Activated naive CD8-positive, alpha-beta T cell treated with anti-CD3 and anti-CD28 coated beads for 36 hours (primary cell): Measurements from ENCODE around the gene SLC25A4. TPM values are rescaled to one million over a fixed set of nuclear protein-coding genes. Genes with fewer than 3 reads are reported as not detected.
A peak's percentile ranks its signal among the peaks of the same experiment; 100 is the strongest.
"Not testable (repeated sequence)": the region's sequence is repeated elsewhere in the genome, so short reads cannot be mapped to it uniquely, and the experiment has no call there.

Source experiments
- DNase-seq: peaks from one replicate; pipeline ENCODE4 v3.0.0; 2021
- H3K27ac Mint-ChIP-seq: one replicate; pipeline ENCODE4 v1.8.0; 2022; ENCODE audit warnings: mild to moderate bottlenecking, moderate library complexity, mixed read lengths
- H3K27me3 Mint-ChIP-seq: one replicate; pipeline ENCODE4 v1.8.0; 2022; ENCODE audit warnings: mild to moderate bottlenecking, mixed read lengths
- H3K36me3 Mint-ChIP-seq: one replicate; pipeline ENCODE4 v1.8.0; 2021; ENCODE audit warnings: mild to moderate bottlenecking, mixed read lengths
- H3K4me1 Mint-ChIP-seq: one replicate; pipeline ENCODE4 v1.8.0; 2021; ENCODE audit warnings: mixed read lengths
- H3K4me3 Mint-ChIP-seq: one replicate; pipeline ENCODE4 v1.8.0; 2022; ENCODE audit warnings: mild to moderate bottlenecking, moderate library complexity, mixed read lengths
- H3K9me3 Mint-ChIP-seq: one replicate; pipeline ENCODE4 v1.8.0; 2022; ENCODE audit warnings: mixed read lengths
- total RNA-seq, 2 experiments: library from RNA; stranded (reverse); gene quantifications; one replicate each; pipeline ENCODE4 v1.2.3, GENCODE V29; 2021

SLC25A4 gene
- total RNA-seq, 2 experiments from 2014 or later, result 7.6 to 7.8 TPM

DNA sequence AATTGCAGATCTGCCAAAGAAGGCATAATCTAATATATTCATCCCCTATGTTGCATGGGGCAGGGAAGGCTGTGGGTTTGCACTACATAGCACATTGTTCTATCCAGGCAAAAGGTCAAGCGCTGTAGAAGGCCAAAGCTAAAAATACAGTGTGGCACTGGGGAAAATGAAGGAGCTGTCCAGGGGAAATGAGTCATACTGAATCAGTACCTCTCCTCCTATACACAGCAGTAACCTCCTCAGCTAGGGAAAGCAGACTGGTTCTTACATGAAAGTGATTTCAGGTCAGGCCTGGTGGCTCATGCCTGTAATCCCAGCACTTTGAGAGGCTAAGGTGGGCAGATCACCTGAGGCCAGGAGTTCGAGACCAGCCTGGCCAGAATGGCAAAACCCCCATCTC, 31.0 kb upstream of the SLC25A4 start:
- Mint-ChIP-seq H3K27me3 (peaks cover 27% of the 10 kb centered on the region), H3K4me1 (peaks cover 5% of the 10 kb centered on the region), H3K36me3 (no peaks in the 10 kb centered on the region), H3K27ac (no peak overlapping the region), H3K9me3 (no peaks in the 10 kb centered on the region), H3K4me3 (no peak overlapping the region)
- DNase-seq, result no peak

- peaks cover 5% of the 10 kb centered on the region for H3K4me1 Mint-ChIP-seq
- no peaks in the 10 kb centered on the region for H3K9me3 Mint-ChIP-seq
- no peak overlapping the region for H3K27ac Mint-ChIP-seq
- no peak for DNase-seq
- peaks cover 24% of the 10 kb centered on the region for H3K27me3 Mint-ChIP-seq
- H3K4me3 Mint-ChIP-seq, result no peak overlapping the region
- H3K36me3 Mint-ChIP-seq, result no peaks in the 10 kb centered on the region
Measured at GRCh38 chr4:185113340-185113739, 29.7 kb upstream of the SLC25A4 start.

DNA sequence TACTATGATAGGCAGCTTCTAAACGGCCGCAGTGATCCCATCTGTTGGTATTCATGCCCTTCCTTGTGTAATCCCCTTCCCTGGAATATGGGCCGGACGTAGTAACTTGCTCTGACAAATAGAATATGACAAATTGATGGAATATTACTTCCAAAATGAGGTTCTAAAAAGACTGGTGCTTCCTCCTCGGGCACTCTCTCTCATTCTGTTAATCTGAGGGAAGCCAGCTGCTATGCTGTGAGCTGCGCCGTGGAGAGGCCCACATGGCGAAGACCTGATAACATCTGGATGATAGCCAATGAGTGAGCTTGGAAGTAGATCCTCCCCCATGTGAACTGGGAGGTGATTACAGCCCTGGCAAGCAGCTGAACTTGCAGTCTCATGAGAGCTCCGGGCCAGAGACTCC, 27.2 kb upstream of the SLC25A4 start:
- H3K9me3 Mint-ChIP-seq, result no peaks in the 10 kb centered on the region
- H3K36me3 Mint-ChIP-seq, result no peaks in the 10 kb centered on the region
- no peak overlapping the region for H3K4me3 Mint-ChIP-seq
- H3K27ac Mint-ChIP-seq, result no peak overlapping the region
- DNase-seq, result no peak
- H3K4me1 Mint-ChIP-seq, result peaks cover 5% of the 10 kb centered on the region
- peaks cover 25% of the 10 kb centered on the region for H3K27me3 Mint-ChIP-seq

GRCh38 chr4:185117300-185117934, 25.6 kb upstream of the SLC25A4 start:
- DNase-seq, result no peak
- Mint-ChIP-seq H3K27ac (no peak overlapping the region), H3K27me3 (peaks cover 22% of the 10 kb centered on the region), H3K36me3 (no peaks in the 10 kb centered on the region), H3K4me1 (no peaks in the 10 kb centered on the region), H3K9me3 (no peaks in the 10 kb centered on the region), H3K4me3 (no peak overlapping the region)

- no peaks in the 10 kb centered on the region for H3K36me3 Mint-ChIP-seq
- no peak for DNase-seq
- no peaks in the 10 kb centered on the region for H3K9me3 Mint-ChIP-seq
- H3K4me1 Mint-ChIP-seq, result no peaks in the 10 kb centered on the region
- H3K27ac Mint-ChIP-seq, result no peak overlapping the region
- peaks cover 24% of the 10 kb centered on the region for H3K27me3 Mint-ChIP-seq
- no peak overlapping the region for H3K4me3 Mint-ChIP-seq
Measured at GRCh38 chr4:185118876-185119275, 24.2 kb upstream of the SLC25A4 start.

- not testable (repeated sequence) for H3K27ac Mint-ChIP-seq, H3K9me3 Mint-ChIP-seq, H3K4me1 Mint-ChIP-seq, H3K4me3 Mint-ChIP-seq, DNase-seq, H3K36me3 Mint-ChIP-seq
- H3K27me3 Mint-ChIP-seq, result peaks cover 21% of the 10 kb centered on the region
Measured at GRCh38 chr4:185119467-185119866, 23.6 kb upstream of the SLC25A4 start.

DNA sequence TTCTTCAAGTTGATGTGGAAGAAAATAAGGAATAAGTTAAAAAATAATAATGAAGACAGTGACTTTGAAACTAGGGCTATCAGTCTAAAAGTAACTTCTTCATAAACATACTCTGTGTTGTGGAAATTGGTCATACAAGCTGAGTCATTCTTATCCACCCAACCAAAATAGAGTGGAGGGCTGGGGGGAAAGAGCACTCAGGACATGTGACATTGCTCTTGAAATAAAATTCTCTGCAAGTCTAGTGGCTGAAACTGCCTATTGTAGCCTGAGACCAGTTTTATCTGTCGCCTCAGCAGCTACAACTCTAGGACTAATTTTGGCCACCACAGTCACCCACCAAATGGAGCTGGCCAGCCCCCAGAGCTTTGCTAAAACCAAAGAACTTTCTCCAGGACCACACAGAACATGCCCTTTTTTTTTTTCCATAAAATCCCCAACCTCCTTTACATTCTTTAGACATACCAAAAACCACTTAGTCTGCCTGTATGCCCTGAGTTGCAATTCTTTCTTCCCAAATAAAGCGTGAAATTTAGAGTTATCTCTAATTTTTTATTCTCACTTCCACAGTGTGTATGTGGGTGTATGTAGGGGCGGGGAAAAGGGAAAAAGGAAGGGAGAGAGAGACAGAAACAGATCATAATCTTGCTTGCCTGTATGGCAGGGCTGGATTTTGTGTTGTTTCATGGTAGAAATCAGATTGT, 23.0 kb upstream of the SLC25A4 start:
- Mint-ChIP-seq H3K27me3 (peaks cover 22% of the 10 kb centered on the region), H3K36me3 (no peaks in the 10 kb centered on the region), H3K9me3 (no peaks in the 10 kb centered on the region), H3K4me3 (no peak overlapping the region), H3K4me1 (no peaks in the 10 kb centered on the region), H3K27ac (no peak overlapping the region)
- no peak for DNase-seq

DNA sequence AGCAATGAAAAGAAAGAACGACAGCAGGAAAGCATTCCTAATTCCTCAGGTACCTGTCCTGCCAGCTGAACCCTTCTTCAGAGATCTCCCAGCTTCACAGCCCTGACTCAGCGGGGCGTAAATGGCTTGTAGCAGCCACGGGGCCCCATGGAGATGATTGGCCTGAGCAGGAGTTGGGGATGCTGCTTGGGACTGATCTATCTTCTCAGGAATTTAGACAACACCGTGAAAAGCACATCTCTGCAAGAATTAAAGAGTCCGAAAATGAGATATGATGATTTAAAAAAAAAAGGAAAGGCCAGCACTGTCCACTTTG, 22.5 kb upstream of the SLC25A4 start:
- Mint-ChIP-seq H3K27ac (no peak overlapping the region), H3K27me3 (peaks cover 26% of the 10 kb centered on the region), H3K9me3 (no peaks in the 10 kb centered on the region), H3K4me1 (no peaks in the 10 kb centered on the region), H3K4me3 (no peak overlapping the region), H3K36me3 (no peaks in the 10 kb centered on the region)
- no peak for DNase-seq

GRCh38 chr4:185122681-185123345, 20.3 kb upstream of the SLC25A4 start:
- Mint-ChIP-seq H3K4me3 (no peak overlapping the region), H3K27me3 (peaks cover 33% of the 10 kb centered on the region), H3K36me3 (no peaks in the 10 kb centered on the region), H3K27ac (no peak overlapping the region), H3K9me3 (no peaks in the 10 kb centered on the region), H3K4me1 (no peaks in the 10 kb centered on the region)
- DNase-seq, result no peak

- no peak overlapping the region for H3K4me3 Mint-ChIP-seq
- H3K27me3 Mint-ChIP-seq, result peaks cover 37% of the 10 kb centered on the region
- H3K36me3 Mint-ChIP-seq, result no peaks in the 10 kb centered on the region
- no peaks in the 10 kb centered on the region for H3K9me3 Mint-ChIP-seq
- no peak overlapping the region for H3K27ac Mint-ChIP-seq
- H3K4me1 Mint-ChIP-seq, result peaks cover 4% of the 10 kb centered on the region
- DNase-seq, result no peak
Measured at GRCh38 chr4:185124006-185124405, 19.1 kb upstream of the SLC25A4 start.

DNA sequence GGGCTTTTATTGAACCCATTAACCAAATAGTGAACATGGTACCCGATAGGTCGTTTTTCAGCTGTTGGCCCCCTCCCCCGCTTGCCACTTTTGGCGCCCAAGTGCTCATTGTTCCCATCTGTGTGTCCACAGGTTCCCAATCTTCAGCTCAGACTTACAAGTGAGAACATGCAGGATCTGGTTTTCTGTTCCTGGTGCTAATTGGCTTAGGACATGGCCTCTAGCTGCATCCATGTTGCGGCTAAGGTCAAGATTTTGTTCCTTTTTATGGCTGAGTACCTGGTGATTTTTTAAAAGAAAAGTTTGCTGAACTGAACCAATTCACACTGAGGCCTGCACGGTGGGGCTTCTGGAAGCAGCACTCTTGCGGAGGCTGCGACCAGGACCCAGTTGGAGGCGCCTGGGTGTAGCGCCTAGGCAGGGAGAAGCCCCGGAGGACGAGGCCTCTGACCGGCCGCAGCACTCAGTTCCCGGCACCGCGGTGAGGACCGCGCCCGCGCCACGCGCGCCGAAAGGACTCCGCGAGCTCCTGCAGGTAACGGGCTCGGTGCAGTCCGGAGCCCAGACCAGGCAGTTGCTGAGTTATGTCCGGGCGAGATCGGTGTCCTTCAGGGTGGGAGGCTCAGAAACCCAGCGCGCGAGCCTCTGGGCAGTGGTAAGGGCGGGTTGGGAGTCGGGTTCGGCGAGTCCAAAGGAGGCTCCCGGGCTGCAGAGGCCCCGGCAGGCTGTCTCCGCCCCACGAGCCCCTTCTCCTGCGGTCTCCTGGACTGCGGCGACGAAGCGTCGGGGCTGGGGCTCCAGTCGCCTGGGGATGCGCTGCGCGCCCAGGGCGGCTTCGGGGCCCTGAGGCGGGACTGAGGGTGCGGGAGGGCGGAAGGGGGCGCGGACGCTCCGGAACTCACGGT, 15.8 kb upstream of the SLC25A4 start:
- Mint-ChIP-seq H3K36me3 (no peaks in the 10 kb centered on the region), H3K4me3 (peak overlapping the region; percentile 64), H3K4me1 (peaks cover 6% of the 10 kb centered on the region), H3K27me3 (peaks cover 51% of the 10 kb centered on the region), H3K27ac (no peak overlapping the region), H3K9me3 (no peaks in the 10 kb centered on the region)
- DNase-seq, result peak; percentile 12

DNA sequence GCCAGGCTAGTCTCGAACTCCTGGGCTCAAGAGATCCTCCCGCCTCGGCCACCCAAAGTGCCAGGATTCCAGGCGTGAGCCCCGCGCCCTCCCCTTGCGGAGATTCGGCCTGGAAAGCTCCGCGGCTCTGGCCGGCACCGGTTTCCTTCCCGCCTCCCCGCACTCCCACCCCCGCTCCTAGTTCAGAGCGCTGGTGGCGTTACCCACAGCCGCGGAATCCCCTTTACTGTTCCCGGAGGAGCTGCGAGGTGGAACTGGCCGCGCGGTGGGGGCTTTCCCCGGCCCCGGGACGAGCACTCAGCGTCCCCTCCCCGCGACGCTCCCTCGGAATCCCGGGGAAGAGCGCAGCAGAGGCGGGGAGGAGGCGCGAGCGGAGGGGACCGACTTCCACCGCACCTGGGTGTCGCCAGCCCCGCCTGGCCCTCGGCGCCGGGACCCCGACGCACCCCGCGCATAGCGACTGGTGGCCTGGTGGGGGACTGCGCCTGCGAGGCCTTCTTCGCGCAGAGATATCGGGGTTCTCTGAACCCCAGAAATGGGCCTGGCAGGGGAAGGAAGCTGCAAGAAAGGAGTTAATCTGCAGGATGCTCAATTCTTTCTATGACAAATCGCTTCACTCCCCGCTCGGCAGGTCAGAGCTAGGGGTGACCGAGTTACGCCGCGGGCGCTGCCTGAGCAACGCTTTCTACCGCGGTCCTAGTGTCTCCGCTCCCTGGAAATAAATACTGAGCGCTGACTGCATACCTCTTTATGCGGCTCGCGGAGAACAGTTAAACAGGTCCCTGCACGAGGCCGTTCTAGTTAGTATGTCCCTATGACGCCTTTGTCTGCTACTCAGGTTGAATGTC, 14.6 kb upstream of the SLC25A4 start:
- H3K36me3 Mint-ChIP-seq, result no peaks in the 10 kb centered on the region
- peaks cover 6% of the 10 kb centered on the region for H3K4me1 Mint-ChIP-seq
- peaks cover 44% of the 10 kb centered on the region for H3K27me3 Mint-ChIP-seq
- DNase-seq, result peak; percentile 55
- H3K27ac Mint-ChIP-seq, result no peak overlapping the region
- H3K9me3 Mint-ChIP-seq, result no peaks in the 10 kb centered on the region
- H3K4me3 Mint-ChIP-seq, result peak overlapping the region; percentile 66

DNA sequence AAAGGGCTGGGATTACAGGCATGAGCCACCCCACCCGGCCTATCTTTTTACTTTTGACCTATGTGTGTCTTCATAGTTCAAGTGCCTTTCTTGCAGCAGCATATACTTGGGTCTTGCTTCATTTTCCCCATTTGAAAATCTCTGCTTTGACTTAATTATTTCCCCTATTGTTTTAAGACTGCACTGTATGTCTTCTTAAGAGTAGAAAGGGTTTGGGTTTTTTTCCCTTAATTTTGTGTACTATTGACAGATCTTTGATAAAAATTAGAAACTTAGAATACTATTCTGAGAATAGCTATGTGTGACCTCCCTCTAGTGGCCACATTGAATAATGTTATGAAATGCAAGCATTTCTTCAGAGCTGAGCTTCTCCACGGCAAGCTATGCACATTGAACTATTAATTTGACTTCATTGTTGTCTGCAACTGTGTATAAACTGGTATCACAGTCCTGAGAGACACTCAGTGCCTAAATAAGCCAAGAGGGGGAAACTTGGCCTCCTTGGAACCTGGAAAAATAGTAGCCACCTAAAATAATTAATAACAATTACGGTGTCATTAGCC, 8.7 kb upstream of the SLC25A4 start:
- Mint-ChIP-seq H3K4me3 (no peak overlapping the region), H3K4me1 (peaks cover 2% of the 10 kb centered on the region), H3K9me3 (no peaks in the 10 kb centered on the region), H3K36me3 (no peaks in the 10 kb centered on the region), H3K27ac (no peak overlapping the region), H3K27me3 (peaks cover 32% of the 10 kb centered on the region)
- no peak for DNase-seq

- Mint-ChIP-seq H3K4me3 (no peak overlapping the region), H3K27ac (no peak overlapping the region), H3K27me3 (peaks cover 12% of the 10 kb centered on the region), H3K9me3 (no peaks in the 10 kb centered on the region), H3K4me1 (peaks cover 3% of the 10 kb centered on the region), H3K36me3 (no peaks in the 10 kb centered on the region)
- no peak for DNase-seq
Measured at GRCh38 chr4:185137233-185137925, 5.7 kb upstream of the SLC25A4 start.
